HG03439 (cell line): Measurements from ENCODE around the gene FXYD4.
"Not testable (repeated sequence)": the region's sequence is repeated elsewhere in the genome, so short reads cannot be mapped to it uniquely, and the experiment has no call there.

Source experiments
- ATAC-seq: cut with Tn5 transposase; IDR thresholded peaks from one replicate; pipeline ENCODE4 v1.9.1; 2021; ENCODE audit warnings: mild to moderate bottlenecking, moderate library complexity; ENCODE audit not compliant: unreplicated experiment

The FXYD4 gene

DNA sequence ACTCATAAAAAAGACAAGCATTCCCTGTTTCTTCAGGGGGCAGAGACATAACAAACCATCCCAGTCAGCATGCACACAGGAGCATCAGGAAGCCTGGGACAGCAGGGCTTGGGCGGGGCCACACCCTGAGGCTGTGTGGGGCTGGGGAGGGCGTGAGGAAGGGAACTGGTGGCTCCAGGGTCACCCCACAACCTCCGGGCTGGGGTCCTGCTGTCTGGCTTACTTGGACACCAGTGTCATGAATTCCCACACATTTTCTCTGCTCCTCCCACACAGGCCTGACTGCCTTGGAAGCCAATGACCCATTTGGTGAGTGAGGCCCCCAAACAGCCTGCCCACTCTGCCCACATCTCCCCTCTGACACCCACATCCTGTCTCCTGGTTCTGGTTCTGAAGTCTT, 2.8 kb downstream of the FXYD4 start:
- ATAC-seq = no peak

GRCh38 chr10:43375401-43376020, 4.1 kb downstream of the FXYD4 start:
- ATAC-seq = no peak

- no peak for ATAC-seq
Measured at GRCh38 chr10:43376046-43376635, 4.7 kb downstream of the FXYD4 start.

GRCh38 chr10:43376828-43377423, 5.5 kb downstream of the FXYD4 start:
- no peak for ATAC-seq

- no peak for ATAC-seq
Measured at GRCh38 chr10:43377424-43377883, 6.0 kb downstream of the FXYD4 start.

- no peak for ATAC-seq
Measured at GRCh38 chr10:43380610-43381222, 9.3 kb downstream of the FXYD4 start.

- no peak for ATAC-seq
Measured at GRCh38 chr10:43383204-43383971, 12.0 kb downstream of the FXYD4 start.

GRCh38 chr10:43384252-43385221, 13.1 kb downstream of the FXYD4 start:
- no peak for ATAC-seq

DNA sequence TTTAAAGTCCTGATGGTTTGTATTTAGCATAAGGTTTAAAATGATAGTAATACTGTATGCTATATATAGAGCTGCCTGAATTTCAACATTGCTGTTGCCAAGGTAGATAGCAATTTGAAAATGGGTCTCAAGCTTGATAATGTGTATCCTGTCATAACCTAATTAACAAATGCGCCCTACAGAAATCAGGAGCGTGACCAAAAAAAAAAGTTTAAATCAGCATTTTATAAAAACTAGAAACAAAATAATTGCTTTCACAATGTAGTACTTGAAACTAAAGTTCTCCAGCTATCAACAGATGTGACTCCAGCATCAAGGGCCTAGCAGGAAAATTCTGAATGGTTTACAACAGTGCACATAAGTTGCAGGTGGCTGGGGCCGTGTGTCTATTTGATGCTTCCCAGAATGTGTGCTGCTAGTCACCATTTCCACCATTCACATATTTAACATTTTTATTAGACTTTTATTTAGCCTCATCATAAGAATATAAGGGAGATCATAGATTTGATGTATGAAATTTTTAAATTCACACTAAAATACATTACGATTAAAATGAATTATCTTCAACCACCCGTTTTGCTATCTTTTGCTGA, 14.1 kb downstream of the FXYD4 start:
- no peak for ATAC-seq

- no peak for ATAC-seq
Measured at GRCh38 chr10:43386549-43386948, 15.1 kb downstream of the FXYD4 start.

DNA sequence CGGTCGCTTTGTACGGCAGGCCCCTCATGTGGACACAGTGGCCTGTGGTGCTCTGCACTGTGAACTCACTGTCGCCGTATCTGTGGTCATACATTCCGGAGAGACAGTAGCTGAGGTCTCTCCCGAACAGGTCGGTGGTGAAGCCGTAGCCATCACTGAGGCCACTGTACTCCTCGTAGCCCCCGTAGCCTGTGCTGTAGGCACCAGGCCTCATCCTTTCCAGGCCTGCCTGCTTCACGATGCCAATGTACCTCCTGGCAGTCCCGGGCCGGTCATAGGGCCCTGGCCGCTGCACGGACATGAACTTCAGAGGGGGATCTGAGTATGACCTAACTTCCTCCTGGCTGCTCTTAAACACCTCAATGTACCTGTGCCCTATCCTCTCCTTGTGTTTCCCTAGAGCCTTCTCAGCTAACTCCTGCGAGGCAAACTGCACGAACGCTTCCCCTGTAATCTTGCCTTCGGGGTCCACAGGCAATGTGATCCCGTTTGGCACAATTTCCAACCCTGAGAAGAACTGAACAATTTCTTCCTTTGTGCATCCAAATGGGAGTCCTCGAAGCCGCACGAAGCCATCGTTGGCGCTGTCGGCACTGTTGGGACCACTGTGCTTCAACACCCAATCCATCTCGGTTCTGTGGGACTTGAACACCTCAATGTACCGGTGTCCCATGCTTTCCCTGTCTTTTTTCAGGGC, 15.7 kb downstream of the FXYD4 start:
- ATAC-seq = no peak

DNA sequence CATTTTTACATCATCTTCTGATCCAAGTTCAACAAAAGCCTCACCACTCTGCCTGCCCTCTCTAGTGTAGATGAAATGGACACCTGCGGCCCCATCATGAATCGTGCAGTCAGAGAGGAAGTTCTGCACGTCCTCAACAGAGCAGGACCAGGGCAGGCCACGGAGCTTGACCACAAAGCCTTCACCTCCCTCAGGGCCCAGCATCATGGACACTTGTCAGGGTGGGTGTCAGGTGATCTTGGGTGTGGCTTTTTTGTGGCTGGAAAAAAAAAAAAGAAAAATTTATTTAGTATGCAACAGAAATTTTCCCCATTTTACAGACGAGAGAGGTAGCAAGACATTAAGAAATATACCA, 16.2 kb downstream of the FXYD4 start:
- ATAC-seq = no peak

GRCh38 chr10:43389867-43390266, 18.4 kb downstream of the FXYD4 start:
- ATAC-seq = no peak

- no peak for ATAC-seq
Measured at GRCh38 chr10:43390333-43390732, 18.9 kb downstream of the FXYD4 start.

GRCh38 chr10:43390759-43391158, 19.3 kb downstream of the FXYD4 start:
- ATAC-seq = no peak

DNA sequence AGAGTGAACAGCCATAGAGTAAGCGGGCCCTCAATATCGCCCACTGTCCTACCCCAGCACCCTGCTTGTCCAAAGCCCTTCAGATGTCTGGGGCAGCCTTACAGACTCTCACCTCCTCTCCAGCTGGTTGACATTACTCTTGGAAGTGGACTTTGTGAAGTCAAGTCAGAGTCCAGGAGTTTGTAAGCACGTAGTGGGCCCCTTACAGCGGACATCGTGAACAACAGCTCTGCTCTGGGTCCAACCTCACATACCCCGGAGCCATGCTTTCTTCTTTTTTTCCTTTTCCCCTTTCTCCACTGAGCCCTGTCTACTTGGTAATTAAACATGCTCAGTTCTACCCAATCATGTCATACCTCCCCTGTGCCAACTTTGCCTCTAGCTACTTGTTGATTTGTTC, 20.1 kb downstream of the FXYD4 start:
- no peak for ATAC-seq

- no peak for ATAC-seq
Measured at GRCh38 chr10:43392748-43393147, 21.3 kb downstream of the FXYD4 start.

DNA sequence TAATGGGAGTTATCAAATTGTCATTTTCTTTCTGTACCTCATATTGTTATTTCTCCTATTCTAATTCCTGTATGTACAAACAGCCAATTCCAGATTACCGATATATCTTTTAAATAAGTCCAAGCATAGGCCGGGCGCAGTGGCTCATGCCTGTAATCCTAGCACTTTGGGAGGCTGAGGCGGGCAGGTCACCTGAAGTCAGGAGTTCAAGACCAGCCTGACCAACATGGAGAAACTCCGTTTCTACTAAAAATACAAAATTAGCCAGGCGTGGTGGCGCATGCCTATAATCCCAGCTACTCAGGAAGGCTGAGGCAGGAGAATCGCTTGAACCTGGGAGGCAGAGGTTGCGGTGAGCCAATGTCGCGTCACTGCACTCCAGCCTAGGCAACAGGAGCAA, 21.8 kb downstream of the FXYD4 start:
- ATAC-seq = not testable (repeated sequence)
